Measurements from ENCODE around the gene TLCD2. TPM values are rescaled to one million over a fixed set of nuclear protein-coding genes. Genes with fewer than 3 reads are reported as not detected.

The TLCD2 gene
- total RNA-seq, 1 experiment from 2014 or later = 2.1 TPM

GRCh38 chr17:1731194-1731506 lies 21.0 kb upstream of the TLCD2 start:
- POLR2A ChIA-PET (ENCODE audit: low non-redundant PET) = interaction anchor here (0.7 kb wide), 1 partner anchor 52 kb away, joined by 3 read pairs; no protein-coding TSS in a partner anchor
- Histone ChIP-seq H3K27ac (ENCODE audit: low read depth, low read length, poor library complexity, severe bottlenecking) (no peak overlapping the region), H3K27me3 (replicated peaks; ENCODE audit: insufficient read depth, low read depth, low read length, poor library complexity) (no peaks in the 10 kb centered on the region), H3K4me3 (ENCODE audit: low read depth, low read length, poor library complexity, severe bottlenecking) (no peak overlapping the region), H3K9me3 (ENCODE audit: low read depth, low read length, poor library complexity, severe bottlenecking) (no peaks in the 10 kb centered on the region), H3K4me1 (ENCODE audit: insufficient read depth, low read length, poor library complexity, severe bottlenecking) (peaks cover 6% of the 10 kb centered on the region), H3K36me3 (ENCODE audit: insufficient read depth, low read length, poor library complexity, severe bottlenecking) (no peaks in the 10 kb centered on the region)
- intact Hi-C loops (cut with micrococcal nuclease; ENCODE audit: unreplicated experiment) = no loop called here
- no TSS peak for BruUV-seq (replicated peaks)
- DNase-seq (ENCODE audit: low spot score) = no peak
- CTCF ChIA-PET = no interaction called here
- TF ChIP-seq, protein P1, sequence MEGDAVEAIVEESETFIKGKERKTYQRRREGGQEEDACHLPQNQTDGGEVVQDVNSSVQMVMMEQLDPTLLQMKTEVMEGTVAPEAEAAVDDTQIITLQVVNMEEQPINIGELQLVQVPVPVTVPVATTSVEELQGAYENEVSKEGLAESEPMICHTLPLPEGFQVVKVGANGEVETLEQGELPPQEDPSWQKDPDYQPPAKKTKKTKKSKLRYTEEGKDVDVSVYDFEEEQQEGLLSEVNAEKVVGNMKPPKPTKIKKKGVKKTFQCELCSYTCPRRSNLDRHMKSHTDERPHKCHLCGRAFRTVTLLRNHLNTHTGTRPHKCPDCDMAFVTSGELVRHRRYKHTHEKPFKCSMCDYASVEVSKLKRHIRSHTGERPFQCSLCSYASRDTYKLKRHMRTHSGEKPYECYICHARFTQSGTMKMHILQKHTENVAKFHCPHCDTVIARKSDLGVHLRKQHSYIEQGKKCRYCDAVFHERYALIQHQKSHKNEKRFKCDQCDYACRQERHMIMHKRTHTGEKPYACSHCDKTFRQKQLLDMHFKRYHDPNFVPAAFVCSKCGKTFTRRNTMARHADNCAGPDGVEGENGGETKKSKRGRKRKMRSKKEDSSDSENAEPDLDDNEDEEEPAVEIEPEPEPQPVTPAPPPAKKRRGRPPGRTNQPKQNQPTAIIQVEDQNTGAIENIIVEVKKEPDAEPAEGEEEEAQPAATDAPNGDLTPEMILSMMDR (conservative IDR thresholded peaks at IDR 0.05; ENCODE audit: low read depth, low read length) = no peak
- no peak for TF ChIP-seq EZH2 (IDR thresholded peaks at IDR 0.05; ENCODE audit: borderline replicate concordance, low read depth, low read length, poor library complexity, severe bottlenecking)

DNA sequence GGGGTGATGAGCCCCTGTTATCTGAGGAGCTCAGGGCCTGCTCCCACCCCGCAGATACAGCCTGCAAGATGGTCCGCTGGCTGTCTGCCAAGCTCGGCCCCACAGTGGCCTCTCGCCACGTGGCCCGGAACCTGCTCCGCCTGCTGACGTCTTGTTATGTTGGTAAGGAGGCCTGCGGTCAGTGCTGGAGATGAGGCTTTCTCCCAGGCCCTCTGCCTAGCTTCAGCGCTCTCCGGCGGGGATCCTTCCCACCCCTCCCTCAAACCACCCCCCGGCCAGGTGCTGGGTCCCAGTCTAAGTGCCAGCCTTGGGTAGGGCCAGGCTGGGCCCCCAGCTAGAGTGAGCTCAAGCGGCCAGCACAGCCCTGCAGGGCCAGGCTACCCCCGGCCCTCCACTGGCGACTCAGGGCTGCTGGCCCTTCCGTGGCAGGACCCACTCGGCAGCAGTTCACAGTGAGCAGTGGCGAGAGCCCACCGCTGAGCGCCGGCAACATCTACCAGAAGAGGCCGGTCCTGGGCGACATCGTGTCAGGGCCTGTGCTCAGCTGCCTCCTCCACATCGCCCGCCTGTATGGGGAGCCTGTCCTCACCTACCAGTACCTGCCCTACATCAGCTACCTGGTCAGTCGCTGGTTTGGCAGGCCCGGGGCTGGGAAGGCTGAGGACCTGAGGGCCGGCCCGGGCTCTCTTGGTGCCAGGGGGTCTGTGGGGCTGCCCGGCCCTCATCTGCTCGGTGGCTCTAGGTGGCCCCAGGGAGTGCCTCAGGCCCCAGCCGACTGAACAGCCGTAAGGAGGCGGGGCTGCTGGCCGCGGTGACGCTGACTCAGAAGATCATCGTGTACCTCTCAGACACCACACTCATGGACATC lies 20.4 kb upstream of the TLCD2 start:
- Histone ChIP-seq H3K27ac (ENCODE audit: low read depth, low read length, poor library complexity, severe bottlenecking) (no peak overlapping the region), H3K36me3 (ENCODE audit: insufficient read depth, low read length, poor library complexity, severe bottlenecking) (no peaks in the 10 kb centered on the region), H3K9me3 (ENCODE audit: low read depth, low read length, poor library complexity, severe bottlenecking) (no peaks in the 10 kb centered on the region), H3K4me3 (ENCODE audit: low read depth, low read length, poor library complexity, severe bottlenecking) (no peak overlapping the region), H3K4me1 (ENCODE audit: insufficient read depth, low read length, poor library complexity, severe bottlenecking) (no peaks in the 10 kb centered on the region), H3K27me3 (replicated peaks; ENCODE audit: insufficient read depth, low read depth, low read length, poor library complexity) (no peaks in the 10 kb centered on the region)
- DNase-seq (ENCODE audit: low spot score) = no peak
- intact Hi-C loops (cut with micrococcal nuclease; ENCODE audit: unreplicated experiment) = no loop called here
- TF ChIP-seq, protein P1 (conservative IDR thresholded peaks at IDR 0.05; ENCODE audit: low read depth, low read length) = no peak
- TF ChIP-seq EZH2 (IDR thresholded peaks at IDR 0.05; ENCODE audit: borderline replicate concordance, low read depth, low read length, poor library complexity, severe bottlenecking) = no peak
- no TSS peak for BruUV-seq (replicated peaks)
- ChIA-PET CTCF (no interaction called here), POLR2A (ENCODE audit: low non-redundant PET) (no interaction called here)

DNA sequence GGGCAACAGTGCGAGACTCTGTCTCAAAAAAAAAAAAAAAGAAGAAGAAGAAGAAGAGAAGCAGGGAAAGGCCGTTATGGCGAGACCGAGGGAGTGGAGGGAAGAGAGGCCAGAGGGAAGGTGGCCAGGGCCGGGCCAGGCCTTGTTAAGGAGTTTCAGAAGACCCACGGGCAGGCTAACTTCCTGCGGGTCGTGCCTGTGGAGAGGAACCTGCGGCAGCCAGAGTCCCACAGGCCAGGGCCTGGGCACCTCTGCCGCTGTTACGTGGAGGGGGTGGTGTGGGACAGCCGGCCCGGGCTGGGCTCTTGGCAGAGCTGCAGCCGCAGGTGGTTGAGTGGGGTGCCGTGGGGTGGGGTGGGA lies 19.8 kb upstream of the TLCD2 start:
- no peaks in the 10 kb centered on the region for H3K36me3 ChIP-seq (ENCODE audit: insufficient read depth, low read length, poor library complexity, severe bottlenecking)
- TF ChIP-seq, protein P1 (conservative IDR thresholded peaks at IDR 0.05; ENCODE audit: low read depth, low read length) = no peak
- no peak for TF ChIP-seq EZH2 (IDR thresholded peaks at IDR 0.05; ENCODE audit: borderline replicate concordance, low read depth, low read length, poor library complexity, severe bottlenecking)
- ChIA-PET POLR2A (ENCODE audit: low non-redundant PET) (no interaction called here), CTCF (no interaction called here)
- DNase-seq (ENCODE audit: low spot score) = no peak
- no TSS peak for BruUV-seq (replicated peaks)
- H3K4me1 ChIP-seq (ENCODE audit: insufficient read depth, low read length, poor library complexity, severe bottlenecking) = no peaks in the 10 kb centered on the region
- intact Hi-C loops (cut with micrococcal nuclease; ENCODE audit: unreplicated experiment) = no loop called here
- no peaks in the 10 kb centered on the region for H3K9me3 ChIP-seq (ENCODE audit: low read depth, low read length, poor library complexity, severe bottlenecking)
- no peak overlapping the region for H3K27ac ChIP-seq (ENCODE audit: low read depth, low read length, poor library complexity, severe bottlenecking)
- no peak overlapping the region for H3K4me3 ChIP-seq (ENCODE audit: low read depth, low read length, poor library complexity, severe bottlenecking)
- no peaks in the 10 kb centered on the region for H3K27me3 ChIP-seq (replicated peaks; ENCODE audit: insufficient read depth, low read depth, low read length, poor library complexity)
